HCT116 (cell line): Measurements from ENCODE around the gene ATP13A3. TPM values are rescaled to one million over a fixed set of nuclear protein-coding genes. Genes with fewer than 3 reads are reported as not detected.

Experiments used
- ATAC-seq: fragments of 200-7000 bp; cut with Tn5 transposase; 2 replicates; pipeline ENCODE4 v1.9.1; 2020; ENCODE audit warnings: mild to moderate bottlenecking, moderate library complexity
- BruUV-seq: library from RNA; stranded (reverse); fragments of 400-500 nt; replicated peaks from 2 replicates; lab custom pipeline; 2021; lab: Mats Ljungman, UMichigan
- CTCF ChIA-PET: fragments of 300-600 bp; sonication (Branson Sonifier 250); formaldehyde crosslinking; loops from one replicate; lab custom pipeline; 2021; ENCODE audit warnings: antibody characterized with exemption; lab: Charles Lee
- POLR2A ChIA-PET: fragments of 300-600, 350-600 bp; sonication (Branson Sonifier 250); formaldehyde crosslinking; loops from one replicate; lab custom pipeline; 2021; ENCODE audit warnings: antibody characterized with exemption; lab: Charles Lee
- RAD21 ChIA-PET, 2 experiments: fragments of 300-600 bp; sonication (Branson Sonifier 250); formaldehyde crosslinking; loops; one replicate each; lab custom pipeline; 2023; ENCODE audit warnings: low total read pairs in 2 of 2; ENCODE audit not compliant: uncharacterized antibody in 2 of 2, unreplicated experiment in 2 of 2, low non-redundant PET in 1 of 2; lab: Charles Lee
- DNase-seq: peaks from one replicate; pipeline ENCODE4 v3.0.0-alpha.2; 2010; ENCODE audit warnings: low read depth, low spot score
- H2AFZ ChIP-seq: fragments of 200-600 bp; shearing (Covaris generic), sonication (generic); 2 replicates; pipeline ENCODE4 v1.6.1; 2017; ENCODE audit warnings: low read depth, mixed run types, mixed read lengths, antibody characterized with exemption, low read length; ENCODE audit not compliant: poor library complexity, severe bottlenecking
- H3K27ac ChIP-seq: 2 replicates; pipeline ENCODE4 v1.5.1; 2012; ENCODE audit warnings: low read depth, low read length
- H3K27me3 ChIP-seq: fragments of 200-600 bp; sonication (generic); 2 replicates; pipeline ENCODE4 v1.6.1; 2016; ENCODE audit warnings: mixed run types, low read length, mixed read lengths; ENCODE audit not compliant: insufficient read depth
- H3K36me3 ChIP-seq, 2 experiments: fragments of 200-500 bp in 1 of 2; fragments of 200-600 bp in 1 of 2; sonication (Bioruptor generic) in 1 of 2; sonication (generic) in 1 of 2; 2 replicates each; pipeline versions ENCODE4 v1.5.1 to v1.6.1; 2014 to 2016; ENCODE audit warnings: low read length in 2 of 2, inconsistent platforms in 1 of 2, mixed read lengths in 1 of 2, mixed run types in 1 of 2; ENCODE audit not compliant: insufficient read depth in 2 of 2, control insufficient read depth in 1 of 2
- H3K4me1 ChIP-seq, 2 experiments: fragments of 200-600 bp in 1 of 2; sonication (generic) in 1 of 2; 2 replicates each; pipeline versions ENCODE4 v1.5.1 to v1.6.1; 2012 to 2017; ENCODE audit warnings: low read length in 2 of 2, inconsistent platforms in 1 of 2, mild to moderate bottlenecking in 1 of 2, mixed read lengths in 1 of 2, mixed run types in 1 of 2, moderate library complexity in 1 of 2; ENCODE audit not compliant: insufficient read depth in 2 of 2, control insufficient read depth in 1 of 2
- H3K4me2 ChIP-seq: fragments of 200-600 bp; sonication (generic); 2 replicates; pipeline ENCODE4 v1.6.1; 2017; ENCODE audit warnings: mixed run types, low read length, mixed read lengths
- H3K4me3 ChIP-seq, 2 experiments: fragments of 200-600 bp in 1 of 2; sonication (generic) in 1 of 2; replicated peaks in 1 of 2; 2 replicates each; pipeline ENCODE4 v1.5.1; 2011 to 2016; ENCODE audit warnings: low read length in 2 of 2, control low read depth in 1 of 2, low read depth in 1 of 2, mild to moderate bottlenecking in 1 of 2, mixed read lengths in 1 of 2, mixed run types in 1 of 2
- H3K79me2 ChIP-seq: fragments of 200-600 bp; sonication (generic); 2 replicates; pipeline ENCODE4 v1.6.1; 2017; ENCODE audit warnings: mild to moderate bottlenecking, mixed run types, low read length, moderate library complexity, mixed read lengths; ENCODE audit not compliant: insufficient read depth
- H3K9ac ChIP-seq: fragments of 200-600 bp; sonication (generic); 2 replicates; pipeline ENCODE4 v1.6.1; 2016; ENCODE audit warnings: low read length, mixed read lengths
- H3K9me2 ChIP-seq: fragments of 200-600 bp; sonication (generic), shearing (Covaris generic); 2 replicates; pipeline ENCODE4 v1.6.1; 2017; ENCODE audit warnings: mixed run types, mild to moderate bottlenecking, moderate library complexity; ENCODE audit not compliant: insufficient read depth
- H3K9me3 ChIP-seq, 2 experiments: fragments of 200-500 bp in 1 of 2; fragments of 200-600 bp in 1 of 2; sonication (Bioruptor generic) in 1 of 2; sonication (generic) in 1 of 2; 2 replicates each; pipeline ENCODE4 v1.6.1; 2014 to 2017; ENCODE audit warnings: low read length in 2 of 2, mixed read lengths in 2 of 2, inconsistent platforms in 1 of 2, low read depth in 1 of 2, mild to moderate bottlenecking in 1 of 2, mixed run types in 1 of 2, moderate library complexity in 1 of 2; ENCODE audit not compliant: control insufficient read depth in 1 of 2, insufficient read depth in 1 of 2
- H4K20me1 ChIP-seq: fragments of 200-600 bp; sonication (generic), shearing (Covaris generic); 2 replicates; pipeline ENCODE4 v1.6.1; 2017; ENCODE audit warnings: mixed run types, mild to moderate bottlenecking, moderate library complexity; ENCODE audit not compliant: insufficient read depth
- CEBPB ChIP-seq: IDR thresholded peaks from 2 replicates; pipeline ENCODE4 v1.6.1; 2012; ENCODE audit warnings: low read depth
- CTCF ChIP-seq, 3 experiments: fragments of 200-600 bp in 1 of 3; sonication (generic) in 1 of 3; IDR thresholded peaks in 2 of 3; conservative IDR thresholded peaks in 1 of 3; 2 replicates each; pipeline ENCODE4 v1.5.1; 2012 to 2017; ENCODE audit warnings: low read depth in 2 of 3, low read length in 2 of 3, antibody characterized with exemption in 1 of 3, borderline replicate concordance in 1 of 3, control low read depth in 1 of 3, mild to moderate bottlenecking in 1 of 3, mixed read lengths in 1 of 3, mixed run types in 1 of 3, moderate library complexity in 1 of 3; ENCODE audit not compliant: insufficient read depth in 1 of 3
- EGR1 ChIP-seq: IDR thresholded peaks from 2 replicates; pipeline ENCODE4 v1.6.1; 2012; ENCODE audit warnings: low read depth
- ELF1 ChIP-seq: IDR thresholded peaks from 2 replicates; pipeline ENCODE4 v1.6.1; 2012; ENCODE audit warnings: low read depth, borderline replicate concordance
- EZH2 ChIP-seq: fragments of 200-600 bp; sonication (generic); IDR thresholded peaks from 2 replicates; pipeline ENCODE4 v1.6.1; 2017; ENCODE audit warnings: antibody characterized with exemption, mixed run types
- EZH2phosphoT487 ChIP-seq: fragments of 200-600 bp; IDR thresholded peaks from 2 replicates; pipeline ENCODE4 v1.6.1; 2018; ENCODE audit warnings: antibody characterized with exemption, borderline replicate concordance
- JUND ChIP-seq: IDR thresholded peaks from 2 replicates; pipeline ENCODE4 v1.6.1; 2012
- MAX ChIP-seq: IDR thresholded peaks from 2 replicates; pipeline ENCODE4 v1.6.1; 2012
- POLR2A ChIP-seq: IDR thresholded peaks from 2 replicates; pipeline ENCODE4 v1.7.0; 2011; ENCODE audit warnings: borderline replicate concordance; ENCODE audit not compliant: insufficient read depth, insufficient read length; ENCODE audit errors: extremely low read depth
- POLR2AphosphoS5 ChIP-seq: IDR thresholded peaks from 2 replicates; pipeline ENCODE4 v1.6.1; 2011; ENCODE audit warnings: mild to moderate bottlenecking, low read depth, low read length, moderate library complexity
- RAD21 ChIP-seq: IDR thresholded peaks from 2 replicates; pipeline ENCODE4 v1.6.1; 2012; ENCODE audit warnings: low read depth, mild to moderate bottlenecking
- REST ChIP-seq: IDR thresholded peaks from 2 replicates; pipeline ENCODE4 v1.6.1; 2012; ENCODE audit warnings: low read depth
- SIN3A ChIP-seq: IDR thresholded peaks from 2 replicates; pipeline ENCODE4 v1.6.1; 2012; ENCODE audit warnings: low read depth
- SP1 ChIP-seq: IDR thresholded peaks from 2 replicates; pipeline ENCODE4 v1.6.1; 2012; ENCODE audit warnings: low read depth
- SRF ChIP-seq: IDR thresholded peaks from 2 replicates; pipeline ENCODE4 v1.6.1; 2012; ENCODE audit warnings: low read depth
- TCF7L2 ChIP-seq: IDR thresholded peaks from 2 replicates; pipeline ENCODE4 v1.7.0; 2011; ENCODE audit warnings: borderline replicate concordance, inconsistent platforms; ENCODE audit not compliant: insufficient read depth, insufficient read length; ENCODE audit errors: extremely low read depth
- YY1 ChIP-seq: IDR thresholded peaks from 2 replicates; pipeline ENCODE4 v1.6.1; 2011; ENCODE audit warnings: low read length, low read depth, moderate library complexity, mild to moderate bottlenecking; ENCODE audit not compliant: insufficient replicate concordance; ENCODE audit errors: extremely low read depth
- ZBTB33 ChIP-seq: IDR thresholded peaks from 2 replicates; pipeline ENCODE4 v1.6.1; 2011; ENCODE audit warnings: mild to moderate bottlenecking, low read length, moderate library complexity; ENCODE audit not compliant: insufficient replicate concordance; ENCODE audit errors: extremely low read depth
- ZFX ChIP-seq: fragments of 450-650 bp; IDR thresholded peaks from 2 replicates; pipeline ENCODE4 v1.6.1; 2017
- intact Hi-C: fragments of 100-400 bp; cut with micrococcal nuclease; formaldehyde crosslinking; loops from 2 replicates; pipeline ENCODE4 v1.10.0; 2022
- total RNA-seq: library from RNA; stranded (reverse); gene quantifications from one replicate; pipeline ENCODE4 v1.2.1, GENCODE V29; 2021; ENCODE audit not compliant: unreplicated experiment

Gene ATP13A3
- total RNA-seq, 1 experiment from 2014 or later = 139 TPM

DNA sequence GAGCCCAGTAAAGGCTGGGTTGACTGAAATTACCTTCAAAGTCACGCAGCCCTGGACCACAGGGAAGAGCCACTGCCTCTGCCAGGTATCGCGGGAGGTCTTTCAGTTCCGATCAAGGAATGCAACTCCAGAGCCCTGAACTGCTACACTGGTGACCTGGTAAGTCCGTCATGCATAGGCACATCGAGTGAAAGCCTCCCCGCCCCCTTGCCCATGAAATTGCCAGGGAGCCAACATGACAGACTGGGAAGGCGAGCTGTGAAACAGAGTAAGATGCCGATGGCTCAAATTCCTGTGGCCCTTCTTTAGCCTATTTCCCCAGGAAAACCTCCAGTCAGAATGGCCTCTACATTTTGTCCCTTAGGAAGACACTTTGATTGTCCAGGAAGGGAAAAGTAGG, 85.5 kb downstream of the ATP13A3 start (continued):
- TF ChIP-seq ELF1 = no peak

DNA sequence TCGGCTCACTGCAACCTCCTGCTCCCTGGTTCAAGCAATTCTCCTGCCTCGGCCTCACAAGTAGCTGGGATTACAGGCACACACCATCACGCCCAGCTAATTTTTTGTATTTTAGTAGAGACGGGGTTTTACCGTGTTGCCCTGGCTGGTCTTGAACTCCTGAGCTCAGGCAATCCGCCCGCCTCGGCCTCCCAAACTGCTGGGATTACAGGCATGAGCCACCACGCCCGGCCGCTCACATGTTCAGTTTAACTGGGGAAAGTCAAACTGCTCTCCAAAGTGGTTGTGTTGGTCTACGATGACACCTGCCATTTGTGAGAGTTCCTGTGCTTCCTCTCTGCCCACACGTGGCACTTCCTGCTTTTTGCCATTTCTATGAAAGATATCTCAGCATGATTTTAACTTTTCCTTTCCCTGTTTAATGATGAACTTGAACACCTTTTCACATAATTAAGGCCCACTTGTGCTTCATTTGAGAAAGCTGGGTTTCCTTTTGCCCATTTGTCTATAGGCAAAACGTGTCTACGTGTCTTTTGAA, 86.9 kb downstream of the ATP13A3 start:
- 0 out of 4 replicates have a peak, but pooled peaks cover 0 to 4% of the 10 kb centered on the region in 2 experiments for H3K36me3 ChIP-seq
- BruUV-seq = no TSS peak
- ChIA-PET CTCF (no interaction called here), POLR2A (no interaction called here), RAD21 (no interaction called here)
- DNase-seq = no peak
- H3K9me3 ChIP-seq = no peaks in the 10 kb centered on the region
- no peak overlapping the region for H3K27ac ChIP-seq
- H3K4me2 ChIP-seq = no peak overlapping the region
- TF ChIP-seq EZH2phosphoT487 (no peak), SRF (no peak), REST (no peak), YY1 (no peak), EZH2 (no peak), ELF1 (no peak), CEBPB (no peak), RAD21 (no peak), SP1 (no peak), CTCF (IDR thresholded peaks at IDR 0.05 in 2 of 3, conservative IDR thresholded peaks at IDR 0.05 in 1 of 3; ENCODE audit: borderline replicate concordance in 1 of 3, insufficient read depth in 1 of 3, low read depth in 2 of 3, low read length in 2 of 3) (no peak), MAX (no peak), POLR2A (no peak), POLR2AphosphoS5 (no peak), EGR1 (no peak), ZFX (no peak), JUND (no peak), SIN3A (no peak), ZBTB33 (no peak), TCF7L2 (no peak)
- no peaks in the 10 kb centered on the region for H3K9me2 ChIP-seq
- H3K9ac ChIP-seq = no peak overlapping the region
- no peak overlapping the region for H3K4me3 ChIP-seq
- no peak for ATAC-seq
- no peaks in the 10 kb centered on the region for H3K27me3 ChIP-seq
- intact Hi-C loops = loop anchor here (10.0 kb wide), 1 partner anchor 735 kb away; no protein-coding TSS in a partner anchor
- H3K79me2 ChIP-seq = no peaks in the 10 kb centered on the region
- no peaks in the 10 kb centered on the region for H4K20me1 ChIP-seq
- no peaks in the 10 kb centered on the region; a peak in 1 of 4 replicates for H3K4me1 ChIP-seq
- no peak overlapping the region for H2AFZ ChIP-seq
